ENCODE data around the gene PRAMEF1.
"Not testable (repeated sequence)": the region's sequence is repeated elsewhere in the genome, so short reads cannot be mapped to it uniquely, and the experiment has no call there.

The PRAMEF1 gene

DNA sequence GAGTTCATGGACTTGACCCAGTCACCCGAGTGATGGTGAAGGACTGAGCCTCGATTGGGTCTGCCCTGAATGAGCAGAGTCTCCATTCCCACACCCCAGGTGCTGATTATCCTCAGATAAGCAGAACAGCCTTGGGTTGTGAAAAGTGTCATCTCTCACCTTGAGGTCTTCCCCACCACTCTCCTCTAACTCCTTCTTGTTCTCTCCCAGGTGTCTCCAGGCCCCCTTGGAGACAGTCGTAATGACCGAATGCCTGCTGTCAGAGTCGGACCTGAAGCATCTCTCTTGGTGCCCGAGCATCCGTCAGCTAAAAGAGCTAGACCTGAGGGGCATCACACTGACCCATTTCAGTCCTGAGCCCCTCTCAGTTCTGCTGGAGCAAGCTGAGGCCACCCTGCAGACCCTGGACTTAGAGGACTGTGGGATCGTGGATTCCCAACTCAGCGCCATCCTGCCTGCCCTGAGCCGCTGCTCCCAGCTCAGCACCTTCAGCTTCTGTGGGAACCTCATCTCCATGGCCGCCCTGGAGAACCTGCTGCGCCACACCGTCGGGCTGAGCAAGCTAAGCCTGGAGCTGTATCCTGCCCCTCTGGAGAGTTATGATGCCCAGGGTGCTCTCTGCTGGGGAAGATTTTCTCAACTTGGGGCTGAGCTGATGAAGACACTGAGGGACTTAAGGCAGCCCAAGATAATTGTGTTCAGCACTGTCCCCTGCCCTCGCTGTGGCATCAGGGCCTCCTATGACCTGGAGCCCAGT lies 14.2 kb upstream of the PRAMEF1 start:
- no peak for DNase-seq

DNA sequence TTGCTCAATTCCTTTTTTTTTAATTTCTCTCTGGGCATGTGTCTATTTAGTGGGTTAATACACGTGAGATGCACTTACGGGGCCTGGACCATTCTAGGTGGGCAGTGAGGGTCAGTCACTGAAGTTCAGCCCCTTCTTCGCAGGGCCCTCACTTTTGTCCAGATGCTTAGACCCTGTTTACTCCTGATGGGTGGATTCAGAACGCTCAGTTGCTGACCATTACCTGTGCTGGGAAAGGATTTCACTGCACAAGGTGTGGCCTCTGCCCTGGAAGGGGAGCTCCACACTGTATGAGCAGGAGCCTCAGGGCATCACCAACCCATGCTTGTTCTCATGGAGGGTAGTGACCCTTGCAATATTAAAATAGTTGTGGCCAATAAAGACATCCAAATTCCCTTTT lies 13.1 kb upstream of the PRAMEF1 start:
- DNase-seq: no peak

DNA sequence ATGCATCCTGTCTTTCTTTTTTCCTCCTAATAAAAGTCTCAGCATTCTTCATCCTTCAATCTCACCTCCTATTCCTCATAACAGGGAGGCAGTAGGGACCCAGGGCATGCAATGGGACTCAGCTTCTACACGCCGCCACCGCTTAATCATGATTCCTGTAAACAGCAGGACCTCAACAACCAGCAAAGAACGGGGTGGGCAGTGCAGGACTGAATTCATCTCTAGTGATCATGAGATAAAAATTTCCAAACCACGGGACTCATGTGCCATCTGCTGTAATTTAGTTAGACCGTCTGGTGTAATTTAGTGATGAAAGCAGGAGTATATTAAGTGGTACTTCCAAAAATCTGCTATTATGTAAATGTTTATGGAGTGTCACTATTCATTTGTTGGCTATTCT lies 12.3 kb upstream of the PRAMEF1 start:
- no peak for DNase-seq

DNA sequence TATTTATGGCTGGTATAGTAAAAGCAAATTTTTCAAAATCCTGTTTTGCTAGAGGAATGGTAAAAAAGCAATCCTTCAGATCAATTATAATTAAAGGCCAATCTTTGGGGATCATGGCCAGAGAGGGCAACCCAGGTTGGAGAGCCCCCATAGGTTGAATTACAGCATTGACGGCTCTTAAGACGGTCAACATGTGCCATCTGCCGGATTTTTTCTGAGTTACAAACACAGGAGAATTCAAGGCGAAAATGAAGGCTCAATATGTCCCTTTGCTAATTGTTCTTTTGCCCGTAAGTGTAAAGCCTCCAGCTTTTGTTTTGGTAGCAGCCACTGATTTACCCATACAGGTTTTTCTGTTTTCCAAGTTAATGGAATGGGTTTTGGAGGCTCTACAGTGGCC lies 9.7 kb upstream of the PRAMEF1 start:
- DNase-seq: not testable (repeated sequence)

DNA sequence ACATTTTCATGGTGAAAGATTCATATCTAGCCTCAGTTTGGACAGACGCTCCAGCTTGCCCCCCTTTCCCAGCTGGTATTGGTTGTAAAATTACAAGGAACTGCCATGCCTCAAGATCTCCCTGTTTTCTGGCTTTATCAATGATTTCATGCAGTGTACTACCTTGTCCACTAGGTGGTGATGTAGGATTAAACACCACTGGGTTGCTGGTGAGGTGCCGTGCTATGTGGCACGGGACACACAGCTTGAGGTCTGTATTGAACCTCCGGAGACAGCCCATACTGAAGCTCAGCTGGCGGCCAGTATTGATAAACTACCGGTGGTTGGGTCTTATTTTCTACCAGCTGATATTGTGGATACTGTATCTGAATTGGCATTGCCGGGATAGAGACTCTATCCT lies 7.4 kb upstream of the PRAMEF1 start:
- peak; percentile 0 for DNase-seq

DNA sequence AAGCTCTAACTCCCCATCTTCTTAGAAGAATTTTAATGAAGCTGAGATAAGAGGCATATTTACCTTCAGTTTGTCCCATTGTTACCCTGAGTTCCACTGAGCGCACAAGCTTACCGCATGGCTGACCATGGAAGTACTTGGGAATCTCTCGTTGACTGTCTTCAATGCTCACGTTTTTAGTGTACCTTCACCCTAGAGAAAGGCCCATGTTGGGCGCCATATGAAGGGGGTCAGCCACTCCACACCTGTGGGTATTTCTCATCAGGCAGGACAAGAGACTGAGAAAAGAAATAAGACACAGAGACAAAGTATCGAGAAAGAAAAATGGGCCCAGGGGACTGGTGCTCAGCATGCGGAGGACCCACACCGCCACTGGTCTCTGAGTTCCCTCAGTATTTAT lies 6.5 kb upstream of the PRAMEF1 start:
- DNase-seq: not testable (repeated sequence)

DNA sequence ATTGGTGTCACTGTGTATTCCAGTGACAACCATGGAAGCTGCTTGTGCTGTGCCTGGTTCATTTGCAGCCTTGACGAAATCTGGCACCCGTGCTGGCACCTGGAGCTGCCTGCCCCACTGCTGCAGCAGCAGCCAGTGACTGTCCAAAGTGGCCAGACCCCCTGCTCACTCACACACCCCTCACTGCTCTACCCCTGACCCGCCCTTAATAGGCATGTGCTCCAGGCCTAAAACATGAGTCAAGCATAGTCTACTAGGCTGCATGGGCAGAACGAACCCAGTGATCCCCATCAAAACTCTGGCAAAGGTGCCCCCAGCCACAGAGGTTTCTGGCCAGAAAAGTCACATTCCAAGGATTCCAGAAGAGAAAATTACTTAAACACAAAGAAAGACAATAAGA lies 7.7 kb downstream of the PRAMEF1 start:
- no peak for DNase-seq

DNA sequence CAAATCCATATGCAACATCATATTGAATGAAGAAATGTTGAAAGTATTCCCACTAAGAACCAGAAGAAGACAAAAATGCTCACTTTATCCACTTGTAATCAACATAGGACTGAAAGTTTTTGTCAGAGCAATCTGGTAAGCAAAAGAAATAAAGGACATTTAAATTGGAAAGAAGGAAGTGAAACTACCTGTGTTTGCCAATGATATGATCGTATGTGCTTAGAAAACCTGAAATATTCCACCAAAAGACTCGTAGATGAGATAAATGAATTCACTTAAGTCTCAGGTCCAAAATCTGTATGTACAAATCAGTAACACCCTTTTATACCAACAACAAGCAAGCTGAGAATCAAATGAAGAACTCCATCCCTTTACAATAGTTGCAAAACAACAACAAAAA lies 8.5 kb downstream of the PRAMEF1 start:
- DNase-seq: no peak

DNA sequence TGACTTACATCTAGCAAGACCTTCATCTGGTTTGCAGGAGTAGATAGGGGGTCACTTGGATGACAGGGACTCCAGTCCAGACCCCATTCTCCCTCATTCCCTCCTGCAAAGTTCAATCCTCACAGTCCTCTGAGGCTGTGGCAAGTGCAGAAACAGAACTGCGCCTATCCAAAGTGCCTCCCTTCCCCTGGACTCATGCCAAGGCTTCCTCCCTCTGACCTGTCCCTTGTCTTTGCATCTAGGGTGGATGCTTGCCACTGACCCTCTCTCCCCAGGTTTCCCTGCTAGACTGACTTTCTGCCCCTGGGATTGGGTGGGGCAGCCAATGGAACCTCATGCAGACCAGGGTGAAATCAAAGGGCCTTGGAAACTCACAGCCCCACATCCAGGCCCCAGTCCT lies 18.7 kb downstream of the PRAMEF1 start:
- DNase-seq: no peak

DNA sequence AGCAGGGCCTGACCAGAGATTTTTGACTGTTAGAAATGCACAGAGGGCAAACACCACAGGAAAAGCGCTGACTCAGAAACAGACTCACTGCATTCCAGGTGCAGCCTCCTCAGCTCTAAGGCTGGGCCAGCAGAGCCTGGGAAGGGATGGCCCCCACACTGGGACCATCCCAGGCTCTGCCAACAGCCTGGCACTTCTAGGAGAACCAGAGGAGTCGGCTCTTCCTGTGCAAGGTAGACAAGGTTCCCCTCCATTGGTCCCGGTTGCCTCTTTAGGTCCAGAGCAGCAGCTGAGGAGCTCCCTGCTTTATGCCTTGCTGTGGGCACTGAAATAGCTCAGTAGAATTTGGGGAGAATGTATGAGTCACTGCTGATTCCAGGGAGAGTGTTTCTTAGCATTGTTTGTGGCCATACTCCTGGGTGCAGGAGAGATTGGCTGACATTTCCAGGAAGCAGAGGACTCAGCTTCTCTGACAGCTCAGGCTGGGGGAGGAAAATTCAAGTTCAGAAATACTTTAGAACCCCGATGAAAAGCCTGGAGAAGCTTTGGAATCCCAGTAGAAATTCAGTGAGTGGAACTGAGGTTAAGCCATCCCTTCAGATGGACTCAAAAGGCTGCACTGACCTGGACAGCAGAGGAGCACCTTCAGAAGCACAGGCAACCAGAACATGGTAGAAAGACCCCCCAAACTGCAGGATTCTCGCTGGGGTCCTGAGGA lies 19.7 kb downstream of the PRAMEF1 start:
- DNase-seq: no peak

DNA sequence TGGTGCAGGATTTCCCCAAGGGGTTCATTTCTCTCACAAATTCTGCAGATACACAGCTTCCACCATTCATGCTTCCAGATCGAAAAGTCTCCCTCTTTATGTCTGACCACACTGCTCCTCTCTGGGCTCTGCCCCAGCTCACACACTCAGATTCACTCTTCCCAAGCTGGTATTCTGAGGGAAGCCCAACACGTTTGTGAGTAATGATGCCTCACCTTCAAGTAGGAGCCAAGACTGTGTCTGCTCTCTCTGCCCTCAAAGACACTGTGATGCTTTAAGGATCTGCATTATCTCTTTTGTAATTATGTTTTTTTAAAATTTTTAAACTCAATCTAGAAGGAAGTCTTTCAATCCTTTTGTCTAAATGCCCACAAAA lies 20.2 kb downstream of the PRAMEF1 start:
- no peak for DNase-seq

DNA sequence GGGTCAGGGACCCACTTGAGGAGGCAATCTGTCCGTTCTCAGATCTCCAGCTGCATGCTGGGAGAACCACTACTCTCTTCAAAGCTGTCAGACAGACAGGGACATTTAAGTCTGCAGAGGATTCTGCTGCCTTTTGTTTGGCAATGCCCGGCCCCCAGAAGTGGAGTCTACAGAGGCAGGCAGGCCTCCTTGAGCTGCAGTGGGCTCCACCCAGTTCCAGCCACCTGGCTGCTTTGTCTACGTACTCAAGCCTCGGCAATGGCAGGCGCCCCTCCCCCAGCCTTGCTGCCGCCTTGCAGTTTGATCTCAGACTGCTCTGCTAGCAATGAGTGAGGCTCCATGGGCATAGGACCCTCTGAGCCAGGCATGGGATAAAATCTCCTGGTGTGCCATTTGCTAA lies 27.9 kb downstream of the PRAMEF1 start:
- not testable (repeated sequence) for DNase-seq

DNA sequence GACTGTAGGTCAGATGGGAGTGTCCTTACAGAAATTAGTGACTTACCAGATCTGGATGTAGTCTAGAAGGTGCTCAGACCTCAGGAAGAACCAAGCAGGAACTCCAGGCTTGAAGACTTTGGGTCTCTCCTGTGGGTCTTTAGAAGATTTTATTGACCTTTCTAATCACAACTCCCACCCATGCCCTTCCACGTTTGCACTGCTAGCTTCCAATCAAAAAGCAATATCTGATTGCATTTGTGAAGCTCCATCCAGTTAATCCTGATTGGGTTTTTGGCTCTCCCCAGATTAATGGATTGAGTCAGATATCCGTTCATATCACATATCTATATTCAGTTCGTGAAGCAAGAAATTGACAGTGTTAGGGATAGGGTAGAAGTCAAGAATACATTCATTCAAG lies 40.1 kb downstream of the PRAMEF1 start, which contains the start of gene PRAMEF11:
TSS of gene PRAMEF11 (minus strand) at position 101 of the 400 bp plus-strand sequence. CDS start 2,621 bp downstream, outside the sequence.
- DNase-seq: not testable (repeated sequence)

DNA sequence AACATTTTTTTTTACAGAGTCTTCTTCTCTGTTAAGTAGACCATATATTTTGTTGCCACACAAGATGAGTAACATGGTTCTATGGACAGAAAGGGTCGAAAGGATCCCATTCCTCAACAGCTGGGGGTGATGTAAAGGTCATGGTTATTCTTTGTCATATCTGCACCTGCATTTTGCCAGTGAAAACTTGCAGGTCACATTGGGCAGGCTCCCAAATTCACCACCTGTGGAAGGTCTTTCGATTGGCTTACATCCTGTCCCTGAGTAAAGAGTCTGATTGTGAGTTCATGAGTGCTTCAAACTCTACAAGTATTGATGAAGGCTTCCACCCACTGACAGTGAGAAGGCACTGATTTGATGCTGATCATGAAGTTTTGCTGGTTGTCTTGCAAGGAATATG lies 42.1 kb downstream of the PRAMEF1 start:
- not testable (repeated sequence) for DNase-seq
